ENCODE results near the gene ITGB3.

GRCh38 chr17:47220531-47220999, 33.1 kb upstream of the ITGB3 start:
- TF ChIP-seq CTCF (IDR thresholded peaks at IDR 0.05) (no peak), POLR2A (IDR thresholded peaks at IDR 0.05) (no peak), POLR2AphosphoS5 (IDR thresholded peaks at IDR 0.05) (no peak), EP300 (IDR thresholded peaks at IDR 0.05; ENCODE audit: low read depth) (no peak)
